ENCODE data around the gene LEFTY1. TPM values are rescaled to one million over a fixed set of nuclear protein-coding genes. Genes with fewer than 3 reads are reported as not detected.

The LEFTY1 gene
- total RNA-seq, 2 experiments from 2014 or later: not detected

- Mint-ChIP-seq H3K27me3 (no peaks in the 10 kb centered on the region), H3K27ac (no peak overlapping the region), H3K36me3 (ENCODE audit: low read depth) (peaks cover 41% of the 10 kb centered on the region), H3K9me3 (ENCODE audit: low read depth) (no peaks in the 10 kb centered on the region), H3K4me3 (no peak overlapping the region), H3K4me1 (peaks cover 9% of the 10 kb centered on the region)
- DNase-seq (no peak), ATAC-seq (no peak)
- intact Hi-C loops (cut with DNase I, micrococcal nuclease): no loop called here
- ChIA-PET CTCF (interaction anchor here (1.3 kb wide), 1 partner anchor 104 kb away, joined by 3 read pairs; no protein-coding TSS in a partner anchor), POLR2A (no interaction called here)
These were observed 29.8 kb downstream of the LEFTY1 start for GRCh38 chr1:225859151-225859550.

- no peak overlapping the region for H3K27ac Mint-ChIP-seq
- peaks cover 10% of the 10 kb centered on the region for H3K4me1 Mint-ChIP-seq
- no peak for DNase-seq
- CTCF ChIA-PET: interaction anchor here (0.7 to 1.0 kb wide), 2 partner anchors 13 to 127 kb away, joined by 3 read pairs; no protein-coding TSS in a partner anchor
- intact Hi-C loops (cut with DNase I, micrococcal nuclease): no loop called here
- no peaks in the 10 kb centered on the region for H3K27me3 Mint-ChIP-seq
- no peaks in the 10 kb centered on the region for H3K9me3 Mint-ChIP-seq (ENCODE audit: low read depth)
- no peak for ATAC-seq
- POLR2A ChIA-PET: interaction anchor here (0.6 to 1.2 kb wide), 2 partner anchors 25 to 251 kb away, joined by 3 read pairs; partner anchors contain the start of gene TMEM63A
- no peak overlapping the region for H3K4me3 Mint-ChIP-seq
- H3K36me3 Mint-ChIP-seq (ENCODE audit: low read depth): peaks cover 46% of the 10 kb centered on the region
These were observed 31.7 kb downstream of the LEFTY1 start for GRCh38 chr1:225857256-225857655.

GRCh38 chr1:225855503-225856300 is 33.2 kb downstream of the LEFTY1 start:
- H3K36me3 Mint-ChIP-seq (ENCODE audit: low read depth): peaks cover 43% of the 10 kb centered on the region
- ChIA-PET POLR2A (interaction anchor here (0.8 to 1.2 kb wide), 2 partner anchors 11 to 26 kb away, joined by 3 read pairs; partner anchors contain the start of gene TMEM63A), CTCF (interaction anchor here (0.6 to 1.2 kb wide), 4 partner anchors 56 to 467 kb away, joined by 3 to 4 read pairs (median 3); no protein-coding TSS in a partner anchor)
- peaks cover 21% of the 10 kb centered on the region for H3K4me1 Mint-ChIP-seq
- DNase-seq (no peak), ATAC-seq (no peak)
- no peaks in the 10 kb centered on the region for H3K27me3 Mint-ChIP-seq
- no peaks in the 10 kb centered on the region for H3K9me3 Mint-ChIP-seq (ENCODE audit: low read depth)
- H3K27ac Mint-ChIP-seq: peak overlapping the region; percentile 71
- no peak overlapping the region for H3K4me3 Mint-ChIP-seq
- intact Hi-C loops (cut with DNase I, micrococcal nuclease): no loop called here

- CTCF ChIA-PET: no interaction called here
- intact Hi-C loops (cut with DNase I, micrococcal nuclease): no loop called here
- Mint-ChIP-seq H3K4me3 (no peak overlapping the region), H3K27me3 (no peaks in the 10 kb centered on the region), H3K9me3 (ENCODE audit: low read depth) (no peaks in the 10 kb centered on the region), H3K4me1 (peaks cover 41% of the 10 kb centered on the region), H3K27ac (no peak overlapping the region), H3K36me3 (ENCODE audit: low read depth) (peaks cover 50% of the 10 kb centered on the region)
- ATAC-seq (no peak), DNase-seq (no peak)
- POLR2A ChIA-PET: no interaction called here
These were observed 35.5 kb downstream of the LEFTY1 start for GRCh38 chr1:225853441-225853840.

GRCh38 chr1:225852413-225853124 is 36.4 kb downstream of the LEFTY1 start:
- H3K4me1 Mint-ChIP-seq: peaks cover 47% of the 10 kb centered on the region
- no peak for DNase-seq
- ChIA-PET CTCF (interaction anchor here (0.7 to 0.9 kb wide), 3 partner anchors 24 to 52 kb away, joined by 3 to 5 read pairs (median 3); no protein-coding TSS in a partner anchor), POLR2A (no interaction called here)
- peak overlapping the region; percentile 64 for H3K27ac Mint-ChIP-seq
- no peaks in the 10 kb centered on the region for H3K9me3 Mint-ChIP-seq (ENCODE audit: low read depth)
- H3K36me3 Mint-ChIP-seq (ENCODE audit: low read depth): peaks cover 49% of the 10 kb centered on the region
- ATAC-seq: no peak
- intact Hi-C loops (cut with DNase I, micrococcal nuclease): no loop called here
- H3K4me3 Mint-ChIP-seq: no peak overlapping the region
- H3K27me3 Mint-ChIP-seq: no peaks in the 10 kb centered on the region

- POLR2A ChIA-PET: no interaction called here
- peak; percentile 60 for ATAC-seq
- no peaks in the 10 kb centered on the region for H3K9me3 Mint-ChIP-seq (ENCODE audit: low read depth)
- H3K36me3 Mint-ChIP-seq (ENCODE audit: low read depth): peaks cover 49% of the 10 kb centered on the region
- no peaks in the 10 kb centered on the region for H3K27me3 Mint-ChIP-seq
- peak; percentile 40 for DNase-seq
- H3K4me1 Mint-ChIP-seq: peaks cover 47% of the 10 kb centered on the region
- CTCF ChIA-PET: interaction anchor here (0.8 to 0.9 kb wide), 2 partner anchors 25 to 136 kb away, joined by 3 read pairs; no protein-coding TSS in a partner anchor
- H3K4me3 Mint-ChIP-seq: no peak overlapping the region
- intact Hi-C loops (cut with DNase I, micrococcal nuclease): loop anchor here in 1 of 2 experiments (1.0 kb wide), 1 partner anchor 14 kb away; no protein-coding TSS in a partner anchor
- peak overlapping the region; percentile 64 for H3K27ac Mint-ChIP-seq
These were observed 37.1 kb downstream of the LEFTY1 start for GRCh38 chr1:225851805-225852204.

- ChIA-PET CTCF (interaction anchor here (0.5 kb wide), 1 partner anchor 23 kb away, joined by 3 read pairs; no protein-coding TSS in a partner anchor), POLR2A (no interaction called here)
- Mint-ChIP-seq H3K27me3 (no peaks in the 10 kb centered on the region), H3K27ac (peak overlapping the region; percentile 56), H3K4me3 (no peak overlapping the region), H3K4me1 (peaks cover 42% of the 10 kb centered on the region), H3K36me3 (ENCODE audit: low read depth) (peaks cover 46% of the 10 kb centered on the region), H3K9me3 (ENCODE audit: low read depth) (no peaks in the 10 kb centered on the region)
- DNase-seq (no peak), ATAC-seq (no peak)
- intact Hi-C loops (cut with DNase I, micrococcal nuclease): no loop called here
These were observed 38.6 kb downstream of the LEFTY1 start for GRCh38 chr1:225850370-225850769.

GRCh38 chr1:225849925-225850324 is 39.0 kb downstream of the LEFTY1 start:
- H3K36me3 Mint-ChIP-seq (ENCODE audit: low read depth): peaks cover 46% of the 10 kb centered on the region
- H3K27me3 Mint-ChIP-seq: no peaks in the 10 kb centered on the region
- no peak for ATAC-seq
- intact Hi-C loops (cut with DNase I, micrococcal nuclease): loop anchor here (2.0 to 10.0 kb wide), 2 partner anchors 375 kb away; no protein-coding TSS in a partner anchor
- DNase-seq: peak; percentile 34
- peak overlapping the region; percentile 56 for H3K27ac Mint-ChIP-seq
- H3K4me1 Mint-ChIP-seq: peaks cover 42% of the 10 kb centered on the region
- no peaks in the 10 kb centered on the region for H3K9me3 Mint-ChIP-seq (ENCODE audit: low read depth)
- ChIA-PET POLR2A (no interaction called here), CTCF (interaction anchor here (0.5 to 0.6 kb wide), 2 partner anchors 23 to 24 kb away, joined by 3 read pairs; no protein-coding TSS in a partner anchor)
- H3K4me3 Mint-ChIP-seq: no peak overlapping the region

GRCh38 chr1:225848030-225848955 is 40.7 kb downstream of the LEFTY1 start:
- ChIA-PET POLR2A (interaction anchor here (0.6 kb wide), 1 partner anchor 388 kb away, joined by 3 read pairs; no protein-coding TSS in a partner anchor), CTCF (interaction anchor here (0.8 kb wide), 1 partner anchor 211 kb away, joined by 4 read pairs; no protein-coding TSS in a partner anchor)
- H3K4me1 Mint-ChIP-seq: peaks cover 42% of the 10 kb centered on the region

GRCh38 chr1:225847610-225848009 is 41.3 kb downstream of the LEFTY1 start:
- H3K9me3 Mint-ChIP-seq (ENCODE audit: low read depth): no peaks in the 10 kb centered on the region
- ATAC-seq (no peak), DNase-seq (no peak)
- H3K4me1 Mint-ChIP-seq: peaks cover 42% of the 10 kb centered on the region
- intact Hi-C loops (cut with DNase I, micrococcal nuclease): loop anchor here (2.0 to 10.0 kb wide), 2 partner anchors 373 kb away; no protein-coding TSS in a partner anchor
- ChIA-PET POLR2A (interaction anchor here (0.6 kb wide), 1 partner anchor 387 kb away, joined by 3 read pairs; no protein-coding TSS in a partner anchor), CTCF (no interaction called here)
- no peak overlapping the region for H3K27ac Mint-ChIP-seq
- H3K36me3 Mint-ChIP-seq (ENCODE audit: low read depth): peaks cover 32% of the 10 kb centered on the region
- H3K4me3 Mint-ChIP-seq: no peak overlapping the region
- H3K27me3 Mint-ChIP-seq: no peaks in the 10 kb centered on the region

More at GRCh38 chr1:225848030-225848955, 40.7 kb downstream of the LEFTY1 start:
- Mint-ChIP-seq H3K9me3 (ENCODE audit: low read depth) (no peaks in the 10 kb centered on the region), H3K4me3 (no peak overlapping the region), H3K36me3 (ENCODE audit: low read depth) (peaks cover 37% of the 10 kb centered on the region), H3K27me3 (no peaks in the 10 kb centered on the region), H3K27ac (peak overlapping the region; percentile 77)
- intact Hi-C loops (cut with DNase I, micrococcal nuclease): loop anchor here (2.0 to 10.0 kb wide), 2 partner anchors 373 kb away; no protein-coding TSS in a partner anchor
- DNase-seq (no peak), ATAC-seq (no peak)

All from activated CD4-positive, alpha-beta T cell treated with anti-CD3 and anti-CD28 coated beads for 36 hours (primary cell).